Measurements from ENCODE around the gene ACACA. TPM values are rescaled to one million over a fixed set of nuclear protein-coding genes. Genes with fewer than 3 reads are reported as not detected.

ACACA gene
- total RNA-seq, 4 donors from 2014 or later = 30.6 to 102 (median 50.5) TPM

GRCh38 chr17:37309051-37309450 is 97.6 kb downstream of the ACACA start:
- TF ChIP-seq, protein P1, sequence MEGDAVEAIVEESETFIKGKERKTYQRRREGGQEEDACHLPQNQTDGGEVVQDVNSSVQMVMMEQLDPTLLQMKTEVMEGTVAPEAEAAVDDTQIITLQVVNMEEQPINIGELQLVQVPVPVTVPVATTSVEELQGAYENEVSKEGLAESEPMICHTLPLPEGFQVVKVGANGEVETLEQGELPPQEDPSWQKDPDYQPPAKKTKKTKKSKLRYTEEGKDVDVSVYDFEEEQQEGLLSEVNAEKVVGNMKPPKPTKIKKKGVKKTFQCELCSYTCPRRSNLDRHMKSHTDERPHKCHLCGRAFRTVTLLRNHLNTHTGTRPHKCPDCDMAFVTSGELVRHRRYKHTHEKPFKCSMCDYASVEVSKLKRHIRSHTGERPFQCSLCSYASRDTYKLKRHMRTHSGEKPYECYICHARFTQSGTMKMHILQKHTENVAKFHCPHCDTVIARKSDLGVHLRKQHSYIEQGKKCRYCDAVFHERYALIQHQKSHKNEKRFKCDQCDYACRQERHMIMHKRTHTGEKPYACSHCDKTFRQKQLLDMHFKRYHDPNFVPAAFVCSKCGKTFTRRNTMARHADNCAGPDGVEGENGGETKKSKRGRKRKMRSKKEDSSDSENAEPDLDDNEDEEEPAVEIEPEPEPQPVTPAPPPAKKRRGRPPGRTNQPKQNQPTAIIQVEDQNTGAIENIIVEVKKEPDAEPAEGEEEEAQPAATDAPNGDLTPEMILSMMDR (IDR thresholded peaks at IDR 0.05; ENCODE audit: low read depth) = no peak

GRCh38 chr17:37305406-37305905 is 101.2 kb downstream of the ACACA start:
- TF ChIP-seq, protein P1 (IDR thresholded peaks at IDR 0.05; ENCODE audit: low read depth) = no peak

GRCh38 chr17:37301288-37301687 is 105.3 kb downstream of the ACACA start:
- TF ChIP-seq, protein P1 (IDR thresholded peaks at IDR 0.05; ENCODE audit: low read depth) = no peak

- TF ChIP-seq, protein P1 (IDR thresholded peaks at IDR 0.05; ENCODE audit: low read depth) = no peak
These were observed 106.0 kb downstream of the ACACA start for GRCh38 chr17:37300683-37301082.

DNA sequence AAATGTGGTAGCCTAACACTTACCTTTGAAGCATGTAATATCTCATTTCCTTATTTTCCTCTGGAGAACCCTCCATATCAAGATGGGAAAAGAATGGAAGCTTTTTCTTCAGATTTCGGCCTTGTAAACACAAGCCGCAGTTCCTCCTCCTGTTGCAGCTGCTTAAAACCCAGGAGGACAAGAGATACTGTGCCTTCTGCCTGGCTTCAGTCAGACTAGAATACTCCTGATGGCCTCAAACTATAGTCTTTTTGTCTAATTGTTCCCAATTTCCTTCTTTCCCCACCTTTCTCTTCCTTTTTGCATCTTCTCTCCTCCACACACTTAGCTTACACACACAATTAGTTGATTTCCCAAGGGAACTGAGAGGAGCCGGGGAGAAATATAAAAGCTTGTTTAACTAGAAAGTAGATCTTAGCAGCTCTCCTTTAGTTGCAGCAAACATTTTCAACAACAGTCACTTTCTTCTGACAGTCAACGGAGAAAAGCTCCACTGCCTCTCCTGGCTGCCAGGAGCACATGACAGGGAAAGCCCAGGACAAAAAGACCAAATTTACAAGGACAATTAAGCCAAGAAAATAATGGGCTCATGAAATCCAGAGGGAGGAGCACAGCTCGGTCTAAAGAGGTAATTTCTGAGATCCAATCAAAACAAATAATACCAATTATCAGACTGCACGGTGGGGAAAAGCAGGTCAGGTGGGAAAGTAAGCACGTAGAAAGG is 107.2 kb downstream of the ACACA start:
- TF ChIP-seq, protein P1 (IDR thresholded peaks at IDR 0.05; ENCODE audit: low read depth) = no peak

- TF ChIP-seq, protein P1 (IDR thresholded peaks at IDR 0.05; ENCODE audit: low read depth) = no peak
These were observed 110.7 kb downstream of the ACACA start for GRCh38 chr17:37295888-37296287.

DNA sequence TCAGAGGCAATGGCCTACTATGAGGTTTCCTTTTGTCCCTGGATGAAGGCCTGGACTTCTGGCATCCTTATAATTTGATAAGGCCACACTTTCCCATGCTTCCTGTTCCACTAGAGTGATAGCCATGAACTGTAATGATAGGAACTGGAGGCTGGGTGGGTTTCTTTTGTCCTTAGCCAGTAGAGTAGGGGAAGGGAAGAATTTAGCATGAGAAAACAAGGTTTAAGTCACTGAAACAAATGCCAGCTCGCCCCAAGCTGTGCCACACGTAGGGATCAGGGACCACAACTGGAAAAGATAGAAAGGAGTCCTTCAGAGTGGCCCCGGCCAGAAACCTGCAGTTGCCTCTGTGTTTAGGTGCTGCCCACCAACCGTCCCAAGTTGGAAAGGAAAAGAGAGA is 111.7 kb downstream of the ACACA start:
- TF ChIP-seq, protein P1 (IDR thresholded peaks at IDR 0.05; ENCODE audit: low read depth) = no peak

Measured in subcutaneous adipose tissue (tissue), 4 donors.